ENCODE results near the gene PF4V1. TPM values are rescaled to one million over a fixed set of nuclear protein-coding genes. Genes with fewer than 3 reads are reported as not detected.
A peak's percentile ranks its signal among the peaks of the same experiment; 100 is the strongest.

The PF4V1 gene
- total RNA-seq, 1 donor from 2014 or later, result not detected

DNA sequence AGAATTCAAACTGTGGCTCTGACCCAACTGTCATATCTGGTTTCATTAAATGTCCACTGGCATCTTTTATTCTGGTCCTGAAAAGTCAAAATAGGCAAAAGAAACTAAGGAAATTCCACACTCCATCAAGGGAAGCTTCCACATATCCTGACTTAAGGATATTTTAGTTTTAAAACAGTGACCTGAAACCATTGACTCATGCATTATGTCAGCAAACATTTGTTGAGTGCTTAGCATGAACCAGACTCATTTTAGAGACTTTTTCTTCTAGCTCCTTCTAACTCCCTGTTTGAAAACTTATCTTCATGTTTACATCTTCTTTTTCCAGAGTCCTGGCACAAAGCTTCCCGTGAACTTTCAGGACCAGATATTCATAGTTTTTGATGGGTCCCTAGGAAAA, 9.2 kb downstream of the PF4V1 start:
- Histone ChIP-seq H3K36me3 (ENCODE audit: control insufficient read depth, insufficient read depth, low read length) (no peaks in the 10 kb centered on the region), H3K4me3 (ENCODE audit: low read depth, low read length) (no peak overlapping the region), H3K27me3 (ENCODE audit: control insufficient read depth, insufficient read depth, low read length) (no peaks in the 10 kb centered on the region)
- no peak for DNase-seq (ENCODE audit: low read depth)
- TF ChIP-seq, protein P1, sequence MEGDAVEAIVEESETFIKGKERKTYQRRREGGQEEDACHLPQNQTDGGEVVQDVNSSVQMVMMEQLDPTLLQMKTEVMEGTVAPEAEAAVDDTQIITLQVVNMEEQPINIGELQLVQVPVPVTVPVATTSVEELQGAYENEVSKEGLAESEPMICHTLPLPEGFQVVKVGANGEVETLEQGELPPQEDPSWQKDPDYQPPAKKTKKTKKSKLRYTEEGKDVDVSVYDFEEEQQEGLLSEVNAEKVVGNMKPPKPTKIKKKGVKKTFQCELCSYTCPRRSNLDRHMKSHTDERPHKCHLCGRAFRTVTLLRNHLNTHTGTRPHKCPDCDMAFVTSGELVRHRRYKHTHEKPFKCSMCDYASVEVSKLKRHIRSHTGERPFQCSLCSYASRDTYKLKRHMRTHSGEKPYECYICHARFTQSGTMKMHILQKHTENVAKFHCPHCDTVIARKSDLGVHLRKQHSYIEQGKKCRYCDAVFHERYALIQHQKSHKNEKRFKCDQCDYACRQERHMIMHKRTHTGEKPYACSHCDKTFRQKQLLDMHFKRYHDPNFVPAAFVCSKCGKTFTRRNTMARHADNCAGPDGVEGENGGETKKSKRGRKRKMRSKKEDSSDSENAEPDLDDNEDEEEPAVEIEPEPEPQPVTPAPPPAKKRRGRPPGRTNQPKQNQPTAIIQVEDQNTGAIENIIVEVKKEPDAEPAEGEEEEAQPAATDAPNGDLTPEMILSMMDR (IDR thresholded peaks at IDR 0.05; ENCODE audit: insufficient read depth, low read length, poor library complexity, severe bottlenecking), result no peak

DNA sequence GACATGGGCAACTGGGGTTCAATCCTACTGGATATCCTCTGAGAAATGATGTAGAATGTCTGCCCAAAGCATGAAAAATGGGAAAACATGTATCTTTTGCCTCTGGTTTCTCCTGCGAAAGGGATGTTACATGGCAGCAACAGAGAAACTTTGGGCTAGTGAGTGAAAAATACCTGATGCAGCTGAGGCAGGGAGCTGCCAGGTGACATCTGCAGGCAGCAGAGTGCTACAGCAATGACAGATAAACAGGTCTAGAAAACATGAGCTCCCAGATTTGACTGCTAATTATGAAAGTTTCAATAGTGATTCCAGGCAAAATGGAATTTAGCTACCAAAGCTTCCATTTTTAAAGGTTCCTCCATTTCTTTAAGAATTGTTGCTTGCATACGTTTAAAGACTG, 11.3 kb downstream of the PF4V1 start:
- no peaks in the 10 kb centered on the region for H3K27me3 ChIP-seq (ENCODE audit: control insufficient read depth, insufficient read depth, low read length)
- TF ChIP-seq, protein P1 (IDR thresholded peaks at IDR 0.05; ENCODE audit: insufficient read depth, low read length, poor library complexity, severe bottlenecking), result peak; percentile 70
- no peak overlapping the region for H3K4me3 ChIP-seq (ENCODE audit: low read depth, low read length)
- DNase-seq (ENCODE audit: low read depth), result no peak
- no peaks in the 10 kb centered on the region for H3K36me3 ChIP-seq (ENCODE audit: control insufficient read depth, insufficient read depth, low read length)

DNA sequence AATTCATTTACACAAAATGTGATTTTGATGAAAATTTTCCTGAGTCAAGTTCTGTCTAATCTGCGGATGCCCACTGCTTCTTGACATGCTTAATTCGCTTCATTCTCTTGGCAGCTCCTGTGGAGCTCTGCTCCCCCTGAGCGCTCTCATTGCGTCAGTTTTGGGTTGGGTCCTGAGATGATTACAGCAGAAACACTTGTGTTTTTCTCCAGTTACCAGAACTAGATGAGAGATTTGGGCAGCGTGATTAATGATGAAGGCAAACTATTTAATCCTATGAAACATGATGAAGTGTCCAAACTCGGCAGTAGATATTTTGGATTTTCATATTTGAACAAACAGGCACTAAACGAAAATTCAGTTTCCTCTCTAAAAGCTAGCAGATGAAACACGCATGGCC, 11.9 kb downstream of the PF4V1 start:
- no peaks in the 10 kb centered on the region for H3K27me3 ChIP-seq (ENCODE audit: control insufficient read depth, insufficient read depth, low read length)
- TF ChIP-seq, protein P1 (IDR thresholded peaks at IDR 0.05; ENCODE audit: insufficient read depth, low read length, poor library complexity, severe bottlenecking), result no peak
- no peak overlapping the region for H3K4me3 ChIP-seq (ENCODE audit: low read depth, low read length)
- DNase-seq (ENCODE audit: low read depth), result no peak
- no peaks in the 10 kb centered on the region for H3K36me3 ChIP-seq (ENCODE audit: control insufficient read depth, insufficient read depth, low read length)

DNA sequence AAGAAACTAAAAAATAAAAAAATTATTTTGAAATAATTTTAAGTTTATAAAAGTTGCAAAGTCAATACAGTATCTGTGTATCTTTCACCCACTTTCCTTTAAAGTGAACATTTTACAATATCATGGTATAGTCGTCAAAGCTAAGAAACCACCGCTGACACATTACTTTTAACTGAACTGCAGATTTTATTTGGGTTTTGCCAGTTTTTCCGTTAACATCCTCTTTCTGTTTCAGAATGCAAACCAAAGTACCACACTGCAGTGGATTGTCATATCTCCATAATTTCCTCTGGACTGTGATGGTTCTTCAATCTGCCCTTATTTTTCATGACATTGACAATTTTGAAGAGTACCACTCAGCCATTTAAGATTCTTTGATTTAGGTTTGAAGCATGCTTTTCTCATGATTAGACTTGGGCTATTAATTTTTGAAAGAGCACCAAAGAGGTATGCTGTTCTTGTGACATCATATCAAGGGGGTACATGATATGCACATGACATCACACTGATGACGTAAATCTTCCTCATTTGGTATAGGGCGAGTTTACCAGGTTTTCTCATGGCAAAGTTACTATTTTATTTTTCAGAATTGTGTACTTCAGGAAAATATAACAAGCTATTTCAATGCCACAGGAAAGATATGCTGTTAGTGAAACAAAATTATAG, 12.5 kb downstream of the PF4V1 start:
- DNase-seq (ENCODE audit: low read depth), result no peak
- no peaks in the 10 kb centered on the region for H3K27me3 ChIP-seq (ENCODE audit: control insufficient read depth, insufficient read depth, low read length)
- no peaks in the 10 kb centered on the region for H3K36me3 ChIP-seq (ENCODE audit: control insufficient read depth, insufficient read depth, low read length)
- no peak overlapping the region for H3K4me3 ChIP-seq (ENCODE audit: low read depth, low read length)
- TF ChIP-seq, protein P1 (IDR thresholded peaks at IDR 0.05; ENCODE audit: insufficient read depth, low read length, poor library complexity, severe bottlenecking), result no peak

DNA sequence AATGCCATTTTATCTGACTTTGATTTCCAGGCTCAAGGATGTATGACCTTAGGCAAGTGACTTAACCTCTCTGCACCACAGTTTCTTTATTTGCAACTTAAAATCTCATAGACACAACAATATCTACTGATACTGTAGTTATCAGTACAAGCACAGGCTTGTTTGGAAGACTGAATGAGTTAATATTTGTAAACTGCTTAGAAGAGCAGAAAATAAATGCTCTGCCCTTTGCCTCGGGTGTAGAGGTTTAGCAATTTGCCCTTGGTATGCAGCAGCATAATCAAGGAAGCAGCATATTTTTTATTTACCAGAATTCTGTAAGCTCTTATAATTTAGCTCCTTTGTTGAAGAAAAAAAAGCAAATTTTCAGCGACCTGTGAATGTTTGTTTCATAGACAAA, 13.2 kb downstream of the PF4V1 start:
- Histone ChIP-seq H3K36me3 (ENCODE audit: control insufficient read depth, insufficient read depth, low read length) (no peaks in the 10 kb centered on the region), H3K4me3 (ENCODE audit: low read depth, low read length) (no peak overlapping the region), H3K27me3 (ENCODE audit: control insufficient read depth, insufficient read depth, low read length) (no peaks in the 10 kb centered on the region)
- TF ChIP-seq, protein P1 (IDR thresholded peaks at IDR 0.05; ENCODE audit: insufficient read depth, low read length, poor library complexity, severe bottlenecking), result no peak
- no peak for DNase-seq (ENCODE audit: low read depth)

DNA sequence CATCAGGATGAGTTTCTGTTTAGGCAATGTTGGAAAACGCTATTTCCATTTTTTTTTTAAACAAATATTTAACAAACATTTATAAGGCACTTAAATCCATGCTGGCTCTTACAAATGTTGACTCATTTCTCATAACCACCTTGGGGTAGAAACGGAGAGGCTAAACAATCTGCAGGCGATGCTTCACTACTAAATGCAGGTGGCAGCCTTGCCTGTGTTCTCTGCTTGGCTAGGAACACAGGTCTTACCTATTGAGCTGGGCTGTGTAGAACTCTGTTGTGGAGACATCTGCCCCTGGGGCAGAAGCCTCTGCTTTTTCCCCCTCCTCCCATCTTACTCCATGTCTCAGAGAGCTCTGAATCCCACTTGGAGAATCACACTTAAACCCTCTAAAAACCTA, 14.7 kb downstream of the PF4V1 start:
- DNase-seq (ENCODE audit: low read depth), result no peak
- Histone ChIP-seq H3K4me3 (ENCODE audit: low read depth, low read length) (no peak overlapping the region), H3K27me3 (ENCODE audit: control insufficient read depth, insufficient read depth, low read length) (no peaks in the 10 kb centered on the region), H3K36me3 (ENCODE audit: control insufficient read depth, insufficient read depth, low read length) (no peaks in the 10 kb centered on the region)
- TF ChIP-seq, protein P1 (IDR thresholded peaks at IDR 0.05; ENCODE audit: insufficient read depth, low read length, poor library complexity, severe bottlenecking), result no peak
